WERI-Rb-1 (cell line): ENCODE data around the gene KRTAP10-3.
"Not testable (repeated sequence)": the region's sequence is repeated elsewhere in the genome, so short reads cannot be mapped to it uniquely, and the experiment has no call there.

Source experiments
- DNase-seq: peaks from one replicate; pipeline ENCODE4 v3.0.0-alpha.2; 2020
- H3K27ac ChIP-seq: fragments of 250-450 bp; sonication (Bioruptor Pico); 2 replicates; pipeline ENCODE4 v1.5.1; 2020; ENCODE audit warnings: mild to moderate bottlenecking, moderate library complexity
- H3K27me3 ChIP-seq: fragments of 250-450 bp; sonication (Bioruptor Pico); 2 replicates; pipeline ENCODE4 v1.5.1; 2021; ENCODE audit warnings: mild to moderate bottlenecking, low read depth, moderate library complexity; ENCODE audit not compliant: insufficient read depth, severe bottlenecking
- H3K36me3 ChIP-seq: fragments of 250-450 bp; sonication (Bioruptor Pico); 2 replicates; pipeline ENCODE4 v1.5.1; 2020; ENCODE audit warnings: mild to moderate bottlenecking, moderate library complexity
- H3K4me3 ChIP-seq: 2 replicates; pipeline ENCODE4 v1.5.1; 2011; ENCODE audit warnings: low read depth, mild to moderate bottlenecking, control low read depth, low read length
- H3K9me3 ChIP-seq: fragments of 250-450 bp; sonication (Bioruptor Pico); 2 replicates; pipeline ENCODE4 v1.5.1; 2021; ENCODE audit warnings: mild to moderate bottlenecking, moderate library complexity; ENCODE audit not compliant: severe bottlenecking
- CTCF ChIP-seq: IDR thresholded peaks from 2 replicates; pipeline ENCODE4 v1.5.1; 2011; ENCODE audit warnings: low read depth, mild to moderate bottlenecking, control low read depth, inconsistent platforms, low read length

Gene KRTAP10-3

GRCh38 chr21:44601596-44602462 is 43.2 kb upstream of the KRTAP10-3 start:
- no peak for TF ChIP-seq CTCF
- H3K4me3 ChIP-seq, result no peak overlapping the region
- H3K9me3 ChIP-seq, result peaks cover 13% of the 10 kb centered on the region
- peak; percentile 38 for DNase-seq
- H3K27ac ChIP-seq, result no peak overlapping the region
- no peaks in the 10 kb centered on the region for H3K27me3 ChIP-seq
- no peaks in the 10 kb centered on the region for H3K36me3 ChIP-seq

GRCh38 chr21:44601091-44601490 is 42.5 kb upstream of the KRTAP10-3 start:
- H3K9me3 ChIP-seq, result peaks cover 13% of the 10 kb centered on the region
- not testable (repeated sequence) for H3K27me3 ChIP-seq, DNase-seq, H3K27ac ChIP-seq, H3K36me3 ChIP-seq, H3K4me3 ChIP-seq

- H3K27me3 ChIP-seq, H3K4me3 ChIP-seq, H3K27ac ChIP-seq: not testable (repeated sequence)
Observed at GRCh38 chr21:44600118-44600978, 41.8 kb upstream of the KRTAP10-3 start, which contains the start of gene KRTAP10-7. Gene KRTAP10-7, plus strand, starts transcription at chr21:44600597. Its CDS starts 25 bp downstream, at chr21:44600622.

GRCh38 chr21:44599264-44600029 is 40.9 kb upstream of the KRTAP10-3 start:
- H3K36me3 ChIP-seq, result no peaks in the 10 kb centered on the region
- peaks cover 10% of the 10 kb centered on the region for H3K9me3 ChIP-seq
- no peaks in the 10 kb centered on the region for H3K27me3 ChIP-seq
- DNase-seq, result no peak
- TF ChIP-seq CTCF, result no peak
- no peak overlapping the region for H3K4me3 ChIP-seq
- no peak overlapping the region for H3K27ac ChIP-seq

More at GRCh38 chr21:44600118-44600978, 41.8 kb upstream of the KRTAP10-3 start, which contains the start of gene KRTAP10-7:
- not testable (repeated sequence) for DNase-seq, H3K36me3 ChIP-seq
- H3K9me3 ChIP-seq, result peaks cover 13% of the 10 kb centered on the region

- 0 out of 2 replicates have a peak overlapping the region, but pooled peaks have one; percentile 1 for H3K27ac ChIP-seq
- TF ChIP-seq CTCF, result no peak
Observed at GRCh38 chr21:44598061-44598460, 39.5 kb upstream of the KRTAP10-3 start.

GRCh38 chr21:44596068-44596725 is 37.6 kb upstream of the KRTAP10-3 start:
- no peak for TF ChIP-seq CTCF
- H3K27me3 ChIP-seq, result no peaks in the 10 kb centered on the region
- H3K36me3 ChIP-seq, result no peaks in the 10 kb centered on the region
- H3K27ac ChIP-seq, result no peak overlapping the region
- peaks cover 4% of the 10 kb centered on the region for H3K9me3 ChIP-seq
- DNase-seq, result no peak
- H3K4me3 ChIP-seq, result no peak overlapping the region

More at GRCh38 chr21:44598061-44598460, 39.5 kb upstream of the KRTAP10-3 start:
- Histone ChIP-seq H3K27me3 (no peaks in the 10 kb centered on the region), H3K9me3 (peaks cover 4% of the 10 kb centered on the region), H3K36me3 (no peaks in the 10 kb centered on the region), H3K4me3 (no peak overlapping the region)
- no peak for DNase-seq
